Activated CD4-positive, alpha-beta T cell treated with anti-CD3 and anti-CD28 coated beads, Interleukin-2, amount 10 ng/mL, durations not matched to agents 7 days and 5 days (primary cell): ENCODE data around the gene KHDRBS1. TPM values are rescaled to one million over a fixed set of nuclear protein-coding genes. Genes with fewer than 3 reads are reported as not detected.

ENCODE experiments used
- microRNA-seq: library from miRNA; unstranded; fragments of <30 nt; microRNA quantifications from one replicate; pipeline ENCODE4 v1.2.0, GENCODE V29; 2021; ENCODE audit warnings: borderline microRNAs expressed, borderline replicate concordance
- total RNA-seq, 2 experiments: library from RNA; stranded (reverse); gene quantifications; one replicate each; pipeline ENCODE4 v1.2.3, GENCODE V29; 2021

KHDRBS1 gene
- total RNA-seq, 2 experiments from 2014 or later, result 174 to 183 TPM

Small RNAs within 50 kb of the gene (microRNA-seq; reads per million reads assigned to microRNA genes)
- gene MIR5585, result not detected

Other genes starting within 250 kb of the KHDRBS1 start
- gene ADGRB2, start 249.5 kb upstream of the KHDRBS1 start, total RNA-seq, result under 1 TPM; 0.27 to 0.31 TPM
- under 1 TPM; 0.08 to 0.25 TPM for gene SPOCD1, start 197.8 kb upstream of the KHDRBS1 start, total RNA-seq
- gene PTP4A2, start 75.5 kb upstream of the KHDRBS1 start, total RNA-seq, result 100 to 1,000 TPM; 334 to 347 TPM
- gene TMEM39B, start 59.1 kb downstream of the KHDRBS1 start, total RNA-seq, result 10 to 100 TPM; 30.4 to 36.3 TPM
- 10 to 100 TPM; 64.8 to 64.9 TPM for gene KPNA6, start 94.2 kb downstream of the KHDRBS1 start, total RNA-seq
- gene TXLNA, start 165.8 kb downstream of the KHDRBS1 start, total RNA-seq, result 10 to 100 TPM; 64.1 to 65.8 TPM
- 10 to 100 TPM; 33.4 to 36.6 TPM for gene CCDC28B, start 186.7 kb downstream of the KHDRBS1 start, total RNA-seq
- 1 to 10 TPM; 4.8 to 5.0 TPM for gene IQCC, start 191.8 kb downstream of the KHDRBS1 start, total RNA-seq
- gene DCDC2B, start 195.2 kb downstream of the KHDRBS1 start, total RNA-seq, result under 1 TPM; 0.10 TPM
- gene TMEM234, start 208.5 kb downstream of the KHDRBS1 start, total RNA-seq, result 10 to 100 TPM; 13.2 to 15.0 TPM
- gene EIF3I, start 208.5 kb downstream of the KHDRBS1 start, total RNA-seq, result 100 to 1,000 TPM; 173 to 176 TPM
- gene FAM167B, start 233.4 kb downstream of the KHDRBS1 start, total RNA-seq, result under 1 TPM; 0.58 to 0.87 TPM
- 100 to 1,000 TPM; 434 to 495 TPM for gene LCK, start 237.4 kb downstream of the KHDRBS1 start, total RNA-seq